Lung (tissue), 12 donors: ENCODE measurements around the gene GALM. TPM values are rescaled to one million over a fixed set of nuclear protein-coding genes. Genes with fewer than 3 reads are reported as not detected.

Experiments
- ATAC-seq: fragments of 200-7000 bp; cut with Tn5 transposase; one replicate; pipeline ENCODE4 v1.9.1; 2020; ENCODE audit warnings: moderate number of reproducible peaks; ENCODE audit not compliant: insufficient read depth, low FRiP score
- DNase-seq, 3 donors: peaks; one replicate each; pipeline ENCODE4 v3.0.0-alpha.2; 2013 to 2017
- H3K27ac ChIP-seq, 2 donors: one replicate each; pipeline ENCODE4 v1.5.1; 2013; ENCODE audit warnings: mild to moderate bottlenecking in 2 of 2, moderate library complexity in 2 of 2, control low read depth in 1 of 2, inconsistent platforms in 1 of 2, low read depth in 1 of 2, low read length in 1 of 2
- H3K27me3 ChIP-seq, 3 donors: one replicate each; pipeline ENCODE4 v1.5.1; 2013; ENCODE audit warnings: low read length in 2 of 3; ENCODE audit not compliant: control insufficient read depth in 3 of 3, insufficient read depth in 3 of 3
- H3K36me3 ChIP-seq, 4 donors: one replicate each; pipeline ENCODE4 v1.5.1; 2013; ENCODE audit warnings: low read length in 4 of 4, mild to moderate bottlenecking in 1 of 4, moderate library complexity in 1 of 4; ENCODE audit not compliant: control insufficient read depth in 4 of 4, insufficient read depth in 4 of 4
- H3K4me1 ChIP-seq, 5 donors: one replicate each; pipeline ENCODE4 v1.5.1; 2013; ENCODE audit warnings: low read length in 5 of 5, mild to moderate bottlenecking in 2 of 5, moderate library complexity in 1 of 5; ENCODE audit not compliant: control insufficient read depth in 5 of 5, insufficient read depth in 5 of 5
- H3K4me3 ChIP-seq: one replicate; pipeline ENCODE4 v1.5.1; 2013; ENCODE audit warnings: mild to moderate bottlenecking, control low read depth, moderate library complexity
- H3K9ac ChIP-seq, 2 donors: one replicate each; pipeline ENCODE4 v1.5.1; 2013; ENCODE audit warnings: low read length in 2 of 2, control low read depth in 1 of 2; ENCODE audit not compliant: insufficient read depth in 1 of 2
- H3K9me3 ChIP-seq, 4 donors: one replicate each; pipeline ENCODE4 v1.5.1; 2013; ENCODE audit warnings: low read length in 3 of 4, mild to moderate bottlenecking in 1 of 4, moderate library complexity in 1 of 4; ENCODE audit not compliant: control insufficient read depth in 4 of 4, insufficient read depth in 3 of 4
- WGBS, 2 donors: extraction: QIAGEN DNeasy Blood & Tissue Kit; methylation state at CpG; one replicate each; pipeline ENCODE4 v1.1.7; 2013; 5-methylcytosine and 5-hydroxymethylcytosine counted together
- polyA plus RNA-seq, 2 donors: library from polyadenylated mRNA; stranded (reverse); fragments of 200-250 nt; gene quantifications; one replicate each; pipeline ENCODE4 v1.2.1, GENCODE V29; 2013
- total RNA-seq, 2 donors: library from RNA; depleted of rRNA in 1 of 2; stranded (reverse); fragments of >200 nt in 1 of 2; gene quantifications; one replicate each; pipeline ENCODE4 v1.2.1, GENCODE V29; 2014 to 2021
- TF ChIP-seq, protein P1 (sequence below): IDR thresholded peaks from 2 replicates; pipeline ENCODE4 v1.5.1; 2012; ENCODE audit warnings: mild to moderate bottlenecking; ENCODE audit errors: control extremely low read depth, extremely low read depth
- donor health status: control.
- donor health status: control.
- donor health status: Bipolar disorder and iron deficiency.
- donor health status: healthy.
- donor health status: DM: yes; HTN: yes; CAD: no.

The GALM gene
- total and polyA plus RNA-seq, 4 donors = 7.6 to 25.5 (median 14.1) TPM

DNA sequence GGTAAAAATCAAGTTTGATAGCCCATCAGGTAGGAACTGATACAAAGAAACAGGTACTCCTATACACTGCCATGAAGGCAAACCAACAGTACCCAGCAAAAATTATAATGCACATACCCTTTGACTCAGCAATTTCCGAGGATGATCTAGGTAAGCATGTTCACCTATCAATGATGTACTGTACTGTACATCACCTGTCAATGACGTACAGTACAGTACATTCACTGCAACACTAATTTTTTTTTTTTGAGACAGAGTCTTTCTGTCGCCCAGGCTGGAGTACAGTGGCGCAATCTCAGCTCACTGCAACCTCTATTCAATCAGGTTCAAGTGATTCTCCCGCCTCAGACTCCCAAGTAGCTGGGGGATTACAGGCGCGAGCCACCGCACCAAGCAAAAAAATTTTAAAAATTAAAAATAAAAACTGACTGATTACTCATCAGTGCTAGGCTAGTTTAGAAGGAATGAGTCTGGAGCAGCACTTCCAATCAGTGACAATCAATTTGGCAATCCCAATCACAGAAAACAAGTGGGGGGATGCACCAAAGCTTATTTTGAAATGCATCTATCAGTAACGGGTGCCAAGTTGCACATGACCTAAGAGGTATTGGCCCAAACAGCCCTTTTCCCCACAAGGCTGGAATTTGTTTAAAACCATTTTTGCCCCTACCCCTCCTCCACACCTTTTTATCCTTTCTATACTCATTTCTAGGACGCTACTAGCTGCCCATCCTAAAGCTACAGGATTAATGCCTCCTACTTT, 77.1 kb downstream of the GALM start:
- Histone ChIP-seq H3K9ac (no peak overlapping the region), H3K36me3 (peaks cover 20 to 42% (median 41%) of the 10 kb centered on the region in 4 donors), H3K4me1 (peaks cover under 1 to 17% (median 3%) of the 10 kb centered on the region in 5 donors), H3K27ac (no peak overlapping the region), H3K27me3 (no peaks in the 10 kb centered on the region), H3K4me3 (no peak overlapping the region), H3K9me3 (no peaks in the 10 kb centered on the region)
- DNase-seq = no peak
- WGBS, 2 donors = 73 to 80% methylated on average over 10 of the region's 10 CpGs
- TF ChIP-seq, protein P1, sequence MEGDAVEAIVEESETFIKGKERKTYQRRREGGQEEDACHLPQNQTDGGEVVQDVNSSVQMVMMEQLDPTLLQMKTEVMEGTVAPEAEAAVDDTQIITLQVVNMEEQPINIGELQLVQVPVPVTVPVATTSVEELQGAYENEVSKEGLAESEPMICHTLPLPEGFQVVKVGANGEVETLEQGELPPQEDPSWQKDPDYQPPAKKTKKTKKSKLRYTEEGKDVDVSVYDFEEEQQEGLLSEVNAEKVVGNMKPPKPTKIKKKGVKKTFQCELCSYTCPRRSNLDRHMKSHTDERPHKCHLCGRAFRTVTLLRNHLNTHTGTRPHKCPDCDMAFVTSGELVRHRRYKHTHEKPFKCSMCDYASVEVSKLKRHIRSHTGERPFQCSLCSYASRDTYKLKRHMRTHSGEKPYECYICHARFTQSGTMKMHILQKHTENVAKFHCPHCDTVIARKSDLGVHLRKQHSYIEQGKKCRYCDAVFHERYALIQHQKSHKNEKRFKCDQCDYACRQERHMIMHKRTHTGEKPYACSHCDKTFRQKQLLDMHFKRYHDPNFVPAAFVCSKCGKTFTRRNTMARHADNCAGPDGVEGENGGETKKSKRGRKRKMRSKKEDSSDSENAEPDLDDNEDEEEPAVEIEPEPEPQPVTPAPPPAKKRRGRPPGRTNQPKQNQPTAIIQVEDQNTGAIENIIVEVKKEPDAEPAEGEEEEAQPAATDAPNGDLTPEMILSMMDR = no peak
- ATAC-seq = no peak

GRCh38 chr2:38743672-38744398, 77.9 kb downstream of the GALM start:
- no peak overlapping the region for H3K9ac ChIP-seq
- peaks cover 21 to 50% (median 47%) of the 10 kb centered on the region in 4 donors for H3K36me3 ChIP-seq
- TF ChIP-seq, protein P1 = no peak
- peaks cover 2 to 18% (median 5%) of the 10 kb centered on the region in 5 donors for H3K4me1 ChIP-seq
- no peak overlapping the region for H3K4me3 ChIP-seq
- ATAC-seq (no peak), DNase-seq (no peak)
- H3K27ac ChIP-seq = no peak overlapping the region
- no peaks in the 10 kb centered on the region for H3K27me3 ChIP-seq
- WGBS, 2 donors = 91 to 93% methylated on average over 3 of the region's 3 CpGs
- no peaks in the 10 kb centered on the region for H3K9me3 ChIP-seq

DNA sequence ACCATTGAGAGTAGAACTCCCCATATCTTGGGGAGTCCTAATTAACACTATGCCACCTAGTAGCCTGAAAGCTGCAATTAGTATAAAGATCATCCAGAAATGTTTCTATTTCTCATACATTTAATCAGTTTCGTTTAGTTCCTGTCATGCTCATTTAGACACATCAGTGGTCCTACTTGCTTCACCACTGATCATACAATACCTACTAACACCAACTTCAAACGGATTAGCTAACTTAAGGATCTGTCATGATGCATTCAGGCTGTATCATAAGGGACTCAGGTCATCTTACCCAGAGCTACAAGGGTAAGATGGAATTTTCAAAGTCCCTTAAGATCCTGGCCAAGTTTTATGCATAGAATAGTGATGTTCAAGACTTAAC, 78.5 kb downstream of the GALM start:
- 42 to 63% methylated on average over 2 of the region's 2 CpGs for WGBS, 2 donors
- peaks cover 23 to 54% (median 50%) of the 10 kb centered on the region in 4 donors for H3K36me3 ChIP-seq
- DNase-seq (no peak), ATAC-seq (no peak)
- no peak overlapping the region for H3K27ac ChIP-seq
- no peak overlapping the region for H3K4me3 ChIP-seq
- no peaks in the 10 kb centered on the region for H3K9me3 ChIP-seq
- TF ChIP-seq, protein P1 = no peak
- no peak overlapping the region for H3K9ac ChIP-seq
- H3K27me3 ChIP-seq = no peaks in the 10 kb centered on the region
- H3K4me1 ChIP-seq = peaks cover 3 to 21% (median 5%) of the 10 kb centered on the region in 5 donors
